SK-N-SH treated with all-trans-retinoic acid at 6 μM for 48 hours (cell line): ENCODE results near the gene EIF2S1.
"Not testable (repeated sequence)": the region's sequence is repeated elsewhere in the genome, so short reads cannot be mapped to it uniquely, and the experiment has no call there.

Experiments
- CSRNP3 ChIP-seq: fragments of 250-450 bp; sonication (Bioruptor Pico); IDR thresholded peaks from 2 replicates; pipeline ENCODE4 v1.5.1; 2021; ENCODE audit warnings: mild to moderate bottlenecking, moderate library complexity
- PATZ1 ChIP-seq: fragments of 250-450 bp; sonication (Bioruptor Pico); IDR thresholded peaks from 2 replicates; pipeline ENCODE4 v1.8.0; 2020; ENCODE audit warnings: mild to moderate bottlenecking, moderate library complexity, borderline replicate concordance
- ZNF565 ChIP-seq: fragments of 450-650 bp; formaldehyde crosslinking; conservative IDR thresholded peaks from 2 replicates; pipeline ENCODE4 v1.5.0; 2020; ENCODE audit warnings: low read depth, mild to moderate bottlenecking, moderate library complexity
- ZNF70 ChIP-seq: fragments of 450-650 bp; formaldehyde crosslinking; IDR thresholded peaks from 2 replicates; pipeline ENCODE4 v1.5.0; 2020; ENCODE audit warnings: mild to moderate bottlenecking, moderate library complexity

- TF ChIP-seq CSRNP3, ZNF70, PATZ1, ZNF565 (CRISPR knock-in tag): not testable (repeated sequence)
Measured at GRCh38 chr14:67408122-67408801, 48.1 kb downstream of the EIF2S1 start.
